ENCODE measurements around the gene ZNF516.

GRCh38 chr18:76453057-76453561, 41.9 kb downstream of the ZNF516 start:
- no peak for TF ChIP-seq EZH2 (IDR thresholded peaks at IDR 0.05; ENCODE audit: borderline replicate concordance, low read length)
- TF ChIP-seq, protein P1, sequence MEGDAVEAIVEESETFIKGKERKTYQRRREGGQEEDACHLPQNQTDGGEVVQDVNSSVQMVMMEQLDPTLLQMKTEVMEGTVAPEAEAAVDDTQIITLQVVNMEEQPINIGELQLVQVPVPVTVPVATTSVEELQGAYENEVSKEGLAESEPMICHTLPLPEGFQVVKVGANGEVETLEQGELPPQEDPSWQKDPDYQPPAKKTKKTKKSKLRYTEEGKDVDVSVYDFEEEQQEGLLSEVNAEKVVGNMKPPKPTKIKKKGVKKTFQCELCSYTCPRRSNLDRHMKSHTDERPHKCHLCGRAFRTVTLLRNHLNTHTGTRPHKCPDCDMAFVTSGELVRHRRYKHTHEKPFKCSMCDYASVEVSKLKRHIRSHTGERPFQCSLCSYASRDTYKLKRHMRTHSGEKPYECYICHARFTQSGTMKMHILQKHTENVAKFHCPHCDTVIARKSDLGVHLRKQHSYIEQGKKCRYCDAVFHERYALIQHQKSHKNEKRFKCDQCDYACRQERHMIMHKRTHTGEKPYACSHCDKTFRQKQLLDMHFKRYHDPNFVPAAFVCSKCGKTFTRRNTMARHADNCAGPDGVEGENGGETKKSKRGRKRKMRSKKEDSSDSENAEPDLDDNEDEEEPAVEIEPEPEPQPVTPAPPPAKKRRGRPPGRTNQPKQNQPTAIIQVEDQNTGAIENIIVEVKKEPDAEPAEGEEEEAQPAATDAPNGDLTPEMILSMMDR (IDR thresholded peaks at IDR 0.05; ENCODE audit: low read length) = no peak

Measured in OCI-LY1 (cell line).